PFSK-1 (cell line): ENCODE measurements around the gene ZNF264.

Experiments used
- FOXP2 ChIP-seq: optimal IDR thresholded peaks from 2 replicates; pipeline ENCODE3; 2011; ENCODE audit warnings: borderline replicate concordance, control low read depth, inconsistent platforms; ENCODE audit not compliant: insufficient read depth; ENCODE audit errors: extremely low read length, extremely low read depth
- POLR2AphosphoS5 ChIP-seq: IDR thresholded peaks from 2 replicates; pipeline ENCODE4 v1.6.1; 2012; ENCODE audit warnings: low read depth, mild to moderate bottlenecking, control low read depth, low read length, moderate library complexity
- REST ChIP-seq, 2 experiments: IDR thresholded peaks; 2 replicates each; pipeline versions ENCODE4 v1.6.1 to v1.8.0; 2011 to 2012; ENCODE audit warnings: low read depth in 2 of 2, low read length in 2 of 2, control low read depth in 1 of 2, inconsistent platforms in 1 of 2, mild to moderate bottlenecking in 1 of 2, moderate library complexity in 1 of 2; ENCODE audit not compliant: insufficient read depth in 1 of 2
- SIN3A ChIP-seq: IDR thresholded peaks from 2 replicates; pipeline ENCODE4 v1.6.1; 2012; ENCODE audit warnings: mild to moderate bottlenecking, low read length, moderate library complexity, borderline replicate concordance; ENCODE audit not compliant: insufficient read depth
- TAF1 ChIP-seq: IDR thresholded peaks from 2 replicates; pipeline ENCODE4 v1.6.1; 2012; ENCODE audit warnings: low read length, control low read depth, borderline replicate concordance; ENCODE audit not compliant: insufficient read depth

The ZNF264 gene

GRCh38 chr19:57249329-57249728 is 58.0 kb downstream of the ZNF264 start:
- TF ChIP-seq REST (IDR thresholded peaks at IDR 0.05; ENCODE audit: insufficient read depth in 1 of 2, low read depth in 2 of 2, low read length in 2 of 2) (no peak), SIN3A (no peak), TAF1 (no peak), POLR2AphosphoS5 (no peak), FOXP2 (no peak)

- TF ChIP-seq REST (IDR thresholded peaks at IDR 0.05; ENCODE audit: insufficient read depth in 1 of 2, low read depth in 2 of 2, low read length in 2 of 2) = no peak
- no peak for TF ChIP-seq TAF1
- TF ChIP-seq SIN3A = no peak
- TF ChIP-seq POLR2AphosphoS5 = no peak
- no peak for TF ChIP-seq FOXP2
These were observed 70.7 kb downstream of the ZNF264 start for GRCh38 chr19:57262044-57262443.

- TF ChIP-seq FOXP2 (no peak), REST (IDR thresholded peaks at IDR 0.05; ENCODE audit: insufficient read depth in 1 of 2, low read depth in 2 of 2, low read length in 2 of 2) (no peak), TAF1 (no peak), POLR2AphosphoS5 (no peak), SIN3A (no peak)
These were observed 72.0 kb downstream of the ZNF264 start for GRCh38 chr19:57263244-57263741.

GRCh38 chr19:57267291-57267690 is 76.0 kb downstream of the ZNF264 start:
- TF ChIP-seq POLR2AphosphoS5 (no peak), SIN3A (no peak), FOXP2 (no peak)

GRCh38 chr19:57269515-57270250 is 78.4 kb downstream of the ZNF264 start:
- TF ChIP-seq REST (IDR thresholded peaks at IDR 0.05; ENCODE audit: insufficient read depth in 1 of 2, low read depth in 2 of 2, low read length in 2 of 2) (no peak), SIN3A (no peak), FOXP2 (no peak), POLR2AphosphoS5 (no peak), TAF1 (no peak)
